Ectodermal cell (in vitro differentiated cells): ENCODE results near the gene SRMS.

Source experiments
- H3K27ac ChIP-seq: 2 replicates; pipeline ENCODE4 v1.7.0; 2013; ENCODE audit warnings: mild to moderate bottlenecking, low read depth, low read length; ENCODE audit not compliant: insufficient read depth, poor library complexity, severe bottlenecking
- H3K27me3 ChIP-seq: 2 replicates; pipeline ENCODE4 v1.7.0; 2013; ENCODE audit warnings: mild to moderate bottlenecking, low read length; ENCODE audit not compliant: insufficient read depth, control insufficient read depth, poor library complexity, severe bottlenecking
- H3K36me3 ChIP-seq: one replicate; pipeline ENCODE4 v1.7.0; 2013; ENCODE audit warnings: low read length; ENCODE audit not compliant: control insufficient read depth, insufficient read depth
- H3K4me1 ChIP-seq: one replicate; pipeline ENCODE4 v1.7.0; 2013; ENCODE audit warnings: low read length; ENCODE audit not compliant: control insufficient read depth, insufficient read depth
- H3K4me3 ChIP-seq: 2 replicates; pipeline ENCODE4 v1.7.0; 2013; ENCODE audit warnings: low read depth, low read length, control low read depth; ENCODE audit not compliant: insufficient read depth
- H3K9me3 ChIP-seq: 2 replicates; pipeline ENCODE4 v1.7.0; 2013; ENCODE audit warnings: mild to moderate bottlenecking, low read length, moderate library complexity; ENCODE audit not compliant: control insufficient read depth
- WGBS, 2 experiments: methylation state at CpG; one replicate each; pipeline ENCODE4 v1.1.7; 2013; ENCODE audit warnings: missing lambda C conversion rate in 2 of 2; 5-methylcytosine and 5-hydroxymethylcytosine counted together

Gene SRMS

DNA sequence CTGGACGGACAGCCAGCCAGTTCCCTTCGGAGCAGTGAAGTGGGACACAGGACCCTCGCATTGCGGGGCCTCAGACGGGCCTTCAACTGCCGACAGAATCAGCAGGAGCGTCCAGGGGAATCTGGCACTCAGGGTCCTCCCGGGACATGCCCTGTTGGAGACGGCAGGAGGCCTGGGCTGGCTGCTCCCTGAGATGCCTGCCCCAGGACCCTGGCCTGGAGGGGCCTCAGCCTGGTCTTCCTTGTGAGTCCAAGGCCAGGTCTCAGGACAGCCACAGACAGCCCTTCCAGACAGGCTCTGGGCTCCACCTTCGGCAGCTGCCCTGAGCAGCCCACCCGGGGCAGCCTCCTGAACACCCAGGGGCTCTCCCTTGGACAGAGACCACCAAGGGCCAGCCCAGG is 41.1 kb upstream of the SRMS start:
- Histone ChIP-seq H3K27ac (no peak overlapping the region), H3K4me3 (no peak overlapping the region), H3K36me3 (peaks cover 4% of the 10 kb centered on the region), H3K9me3 (no peaks in the 10 kb centered on the region), H3K27me3 (no peaks in the 10 kb centered on the region), H3K4me1 (no peaks in the 10 kb centered on the region)
- 95% methylated on average over 11 of the region's 11 CpGs for WGBS, 2 experiments

DNA sequence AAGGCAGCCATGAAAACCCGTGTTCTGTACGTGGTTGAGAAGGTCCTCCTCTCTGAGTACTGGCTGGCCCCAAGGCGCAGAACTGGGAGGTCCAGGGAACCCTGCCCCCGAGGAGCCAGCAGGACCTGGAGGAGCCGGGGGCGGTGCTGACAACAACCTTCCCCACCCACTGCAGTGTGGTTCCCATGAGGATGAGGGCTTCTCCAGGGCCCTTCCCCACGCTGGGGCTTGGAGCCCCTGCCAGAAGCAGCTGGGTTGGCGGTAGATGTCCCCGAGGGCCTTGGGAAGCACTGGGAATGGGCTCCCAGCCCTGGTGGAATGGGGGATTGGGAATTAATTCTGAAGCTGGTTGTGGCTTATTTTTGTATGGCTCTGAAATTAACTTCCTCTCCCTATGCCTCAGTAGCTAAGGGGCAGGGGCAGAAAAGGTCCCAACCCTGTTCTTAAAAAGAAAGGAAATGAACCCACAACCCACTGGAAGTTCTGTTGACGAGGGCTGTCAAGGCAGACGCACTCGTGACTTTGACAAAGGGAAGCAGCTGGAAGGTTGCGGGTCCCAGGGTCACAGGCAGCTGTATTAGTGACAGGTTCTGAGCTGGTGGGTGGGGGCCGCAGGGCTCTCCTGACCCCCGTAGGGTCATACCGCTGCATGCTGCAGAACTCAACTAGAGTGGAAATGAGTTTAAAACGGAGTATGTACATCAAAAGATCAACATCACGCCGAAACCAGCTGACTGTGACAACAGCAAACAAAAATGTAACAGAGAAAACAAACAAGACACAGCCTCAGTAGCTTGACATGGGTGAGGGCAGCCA is 40.4 kb upstream of the SRMS start:
- WGBS, 2 experiments = 87 to 88% methylated on average over 19 of the region's 19 CpGs
- H3K36me3 ChIP-seq = no peaks in the 10 kb centered on the region
- no peak overlapping the region for H3K27ac ChIP-seq

DNA sequence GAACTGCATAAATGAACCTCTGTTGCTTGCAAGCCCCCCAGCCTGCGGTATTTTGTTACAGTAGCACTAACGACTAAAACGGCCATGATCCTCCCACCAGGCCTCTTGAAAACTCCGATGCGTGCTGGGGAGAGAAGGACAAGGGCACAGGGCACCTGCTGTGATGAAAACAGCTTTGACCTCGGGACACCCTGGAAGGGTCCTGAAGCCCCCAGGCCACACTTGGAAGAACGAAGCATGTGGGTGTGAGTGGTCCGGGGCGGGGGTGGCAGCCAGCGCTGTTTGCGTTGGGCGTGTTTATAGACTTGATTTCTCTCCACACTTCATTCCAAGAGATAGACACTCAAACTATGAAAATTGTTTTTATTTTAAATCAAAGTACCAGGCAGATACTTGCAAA is 39.7 kb upstream of the SRMS start:
- Histone ChIP-seq H3K9me3 (no peaks in the 10 kb centered on the region), H3K27me3 (no peaks in the 10 kb centered on the region), H3K36me3 (no peaks in the 10 kb centered on the region), H3K4me1 (no peaks in the 10 kb centered on the region), H3K27ac (no peak overlapping the region), H3K4me3 (no peak overlapping the region)
- 92 to 94% methylated on average over 12 of the region's 12 CpGs for WGBS, 2 experiments

More for the DNA sequence above, 40.4 kb upstream of the SRMS start:
- H3K9me3 ChIP-seq = no peaks in the 10 kb centered on the region
- no peak overlapping the region for H3K4me3 ChIP-seq
- H3K4me1 ChIP-seq = no peaks in the 10 kb centered on the region
- H3K27me3 ChIP-seq = no peaks in the 10 kb centered on the region

DNA sequence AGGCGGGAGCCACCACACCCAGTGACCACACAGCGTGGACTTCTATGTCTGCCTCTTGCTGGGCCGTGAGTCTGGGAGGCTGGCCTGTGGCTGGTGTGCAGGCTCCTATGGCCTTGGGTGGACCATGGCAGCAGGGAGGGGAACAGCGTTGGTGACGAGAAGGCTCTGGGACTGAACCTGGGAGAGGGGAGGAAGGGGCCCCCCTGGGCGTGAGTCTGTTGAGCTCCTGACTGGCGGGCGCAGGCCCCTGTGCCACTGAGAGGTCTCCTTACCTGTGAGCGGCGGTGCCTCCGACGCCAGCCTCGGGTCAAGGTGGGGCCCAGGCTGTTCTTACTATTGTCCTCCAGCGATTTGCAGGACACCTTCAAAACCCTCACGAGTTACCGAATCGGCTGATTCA is 39.2 kb upstream of the SRMS start:
- Histone ChIP-seq H3K4me1 (no peaks in the 10 kb centered on the region), H3K4me3 (no peak overlapping the region), H3K27ac (no peak overlapping the region), H3K9me3 (no peaks in the 10 kb centered on the region), H3K27me3 (no peaks in the 10 kb centered on the region), H3K36me3 (no peaks in the 10 kb centered on the region)
- WGBS, 2 experiments = 93% methylated on average over 17 of the region's 17 CpGs

DNA sequence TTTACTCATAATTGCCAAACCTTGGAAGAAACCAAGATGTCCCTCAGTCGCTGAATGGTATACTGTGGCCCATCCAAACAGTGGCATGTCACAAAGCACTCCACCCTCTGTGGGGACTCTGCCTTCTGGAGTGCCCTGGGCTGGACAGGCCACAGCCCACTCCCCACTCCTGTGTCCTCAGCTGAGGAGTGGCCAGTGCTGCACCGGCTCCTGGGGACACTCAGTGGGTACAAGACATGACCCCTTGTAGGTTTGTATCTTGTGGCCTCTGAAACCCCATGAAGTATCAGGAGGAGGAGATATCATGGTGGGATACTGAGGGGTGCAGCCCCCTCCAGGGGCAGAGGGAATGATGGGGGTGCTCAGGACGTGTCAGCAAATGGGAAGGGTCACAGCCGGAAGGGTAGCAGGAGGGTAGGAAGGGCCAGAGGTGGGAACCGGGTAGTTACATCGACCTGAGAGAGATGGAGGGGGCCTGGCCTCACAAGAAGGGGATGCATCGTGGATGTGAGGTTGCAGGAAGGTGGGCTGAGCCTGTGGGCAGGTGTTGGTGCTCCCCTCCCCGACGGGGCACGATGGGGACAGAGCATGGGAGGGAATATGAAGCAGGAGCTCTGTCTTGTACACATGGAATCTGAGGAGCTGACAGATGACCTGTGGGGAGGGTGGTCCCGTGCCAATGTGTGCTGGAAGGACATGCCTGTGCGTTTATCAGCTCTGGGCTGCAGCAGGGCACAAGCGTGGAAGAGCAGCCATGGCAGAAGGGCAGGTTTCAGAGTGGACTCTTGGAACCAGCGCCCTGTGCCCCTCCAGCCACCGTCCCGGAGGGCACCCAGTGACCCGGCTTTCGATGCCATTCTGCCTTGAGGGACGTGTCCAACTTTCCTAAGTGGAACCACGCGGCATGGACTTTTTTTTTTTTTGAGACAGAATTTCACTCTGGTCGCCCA is 38.3 kb upstream of the SRMS start:
- Histone ChIP-seq H3K27me3 (no peaks in the 10 kb centered on the region), H3K27ac (no peak overlapping the region), H3K9me3 (no peaks in the 10 kb centered on the region), H3K36me3 (no peaks in the 10 kb centered on the region), H3K4me3 (no peak overlapping the region), H3K4me1 (no peaks in the 10 kb centered on the region)
- WGBS, 2 experiments = 89 to 92% methylated on average over 22 of the region's 22 CpGs

DNA sequence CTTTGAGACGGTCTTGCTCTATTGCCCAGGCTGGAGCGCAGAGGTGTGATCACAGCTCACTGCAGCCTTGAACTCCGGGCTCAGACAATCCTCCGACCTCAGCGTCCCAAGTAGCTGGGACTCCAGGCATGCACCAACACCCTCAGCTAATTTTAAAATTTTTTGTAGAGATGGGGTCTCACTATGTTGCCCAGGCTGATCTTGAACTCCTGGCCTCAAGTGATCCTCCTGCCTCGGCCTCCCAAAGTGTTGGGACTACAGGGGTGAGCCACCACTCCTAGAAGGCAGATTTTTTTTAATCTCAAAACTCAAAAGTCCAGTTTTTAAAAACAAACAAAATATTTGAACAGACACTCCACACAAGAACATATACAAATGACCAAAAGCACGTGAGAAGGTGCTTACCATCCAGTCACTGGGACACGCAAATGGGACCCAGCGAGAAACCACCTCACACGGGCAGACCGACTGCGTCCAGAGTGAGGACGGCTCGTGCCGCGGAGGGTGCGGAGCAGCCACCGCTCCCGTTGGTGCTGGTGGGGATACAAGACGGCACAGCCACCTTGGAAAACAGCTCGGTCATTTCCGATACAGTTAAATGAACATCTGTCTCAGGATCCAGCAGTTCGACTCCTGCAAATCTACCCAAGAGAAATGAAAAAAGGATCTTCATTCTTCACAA is 35.0 kb upstream of the SRMS start:
- Histone ChIP-seq H3K4me1 (no peaks in the 10 kb centered on the region), H3K27me3 (no peaks in the 10 kb centered on the region), H3K4me3 (no peak overlapping the region), H3K27ac (no peak overlapping the region), H3K36me3 (no peaks in the 10 kb centered on the region), H3K9me3 (no peaks in the 10 kb centered on the region)
- 90 to 92% methylated on average over 23 of the region's 23 CpGs for whole genome bisulfite sequencing, 2 experiments

DNA sequence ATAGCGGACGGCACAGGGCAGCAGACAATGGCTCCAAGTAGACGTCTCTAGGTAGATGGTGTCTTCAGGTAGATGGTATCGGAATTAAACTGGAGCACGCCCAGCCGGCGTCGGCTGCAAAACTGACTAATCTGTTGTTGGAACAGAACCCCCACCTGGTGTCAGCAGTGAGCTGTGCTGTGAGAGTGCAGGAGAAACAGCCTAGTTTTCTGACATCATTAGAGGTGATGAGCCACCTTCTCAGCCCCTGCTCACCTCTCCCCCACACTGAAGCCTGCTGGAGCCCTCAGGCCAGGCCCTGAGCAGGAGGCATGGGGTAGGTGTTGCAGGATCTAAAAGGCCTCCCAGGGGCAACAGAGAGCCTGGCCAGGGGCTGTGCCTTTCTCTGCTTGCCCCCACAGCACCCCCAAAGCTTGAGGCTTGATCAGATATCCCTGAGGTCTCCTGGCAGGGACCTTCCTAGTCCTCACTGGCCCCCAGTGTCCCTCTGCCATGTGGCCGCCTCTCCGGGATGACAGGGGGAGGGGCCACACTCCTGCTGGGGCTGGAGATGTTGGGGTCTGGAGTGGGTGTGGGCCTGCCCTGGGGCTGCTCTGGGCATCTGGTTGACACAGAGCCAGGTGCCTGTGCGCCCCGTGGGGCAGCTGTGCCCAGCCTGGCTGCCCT is 33.4 kb upstream of the SRMS start:
- H3K36me3 ChIP-seq = no peaks in the 10 kb centered on the region
- no peaks in the 10 kb centered on the region for H3K4me1 ChIP-seq
- 82 to 83% methylated on average over 12 of the region's 12 CpGs for WGBS, 2 experiments

DNA sequence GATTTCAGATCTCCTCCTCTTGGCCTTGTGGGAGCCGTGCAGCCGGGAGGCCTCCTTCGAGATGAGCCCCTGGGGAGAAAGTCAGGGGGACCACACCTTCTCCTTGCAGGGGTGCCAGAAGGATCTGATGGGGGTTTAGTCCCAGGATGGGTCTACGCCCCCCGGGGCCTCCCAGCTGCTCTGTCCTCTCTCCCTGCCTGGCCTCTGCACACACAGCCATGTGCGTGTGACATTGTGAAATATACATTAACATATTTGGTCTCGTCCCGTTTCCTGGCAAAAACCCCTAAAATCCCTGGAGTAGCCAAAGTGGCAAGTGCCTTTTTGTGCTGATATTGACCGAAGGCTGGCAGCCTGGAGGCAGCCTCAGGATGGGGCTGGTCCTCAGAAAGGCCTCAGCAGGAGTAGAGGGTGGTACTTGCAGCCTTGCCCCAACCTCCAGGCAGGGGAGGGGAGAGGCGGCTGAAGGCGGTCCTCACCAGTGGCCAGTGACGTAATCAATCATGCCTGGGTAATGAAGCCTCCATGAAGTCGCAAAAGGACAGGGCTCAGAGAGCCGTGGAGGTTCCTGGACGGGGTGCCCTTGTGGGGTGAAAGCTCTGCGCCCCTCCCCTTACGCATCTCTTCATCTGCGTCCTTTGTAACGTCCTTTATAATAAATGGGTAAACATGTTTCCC is 31.6 kb upstream of the SRMS start:
- Histone ChIP-seq H3K27me3 (no peaks in the 10 kb centered on the region), H3K4me1 (peaks cover 6% of the 10 kb centered on the region), H3K27ac (no peak overlapping the region), H3K9me3 (no peaks in the 10 kb centered on the region), H3K36me3 (no peaks in the 10 kb centered on the region), H3K4me3 (no peak overlapping the region)
- 91% methylated on average over 19 of the region's 19 CpGs for WGBS, 2 experiments

More for the DNA sequence above, 33.4 kb upstream of the SRMS start:
- Histone ChIP-seq H3K27ac (no peak overlapping the region), H3K9me3 (no peaks in the 10 kb centered on the region), H3K27me3 (no peaks in the 10 kb centered on the region), H3K4me3 (no peak overlapping the region)

DNA sequence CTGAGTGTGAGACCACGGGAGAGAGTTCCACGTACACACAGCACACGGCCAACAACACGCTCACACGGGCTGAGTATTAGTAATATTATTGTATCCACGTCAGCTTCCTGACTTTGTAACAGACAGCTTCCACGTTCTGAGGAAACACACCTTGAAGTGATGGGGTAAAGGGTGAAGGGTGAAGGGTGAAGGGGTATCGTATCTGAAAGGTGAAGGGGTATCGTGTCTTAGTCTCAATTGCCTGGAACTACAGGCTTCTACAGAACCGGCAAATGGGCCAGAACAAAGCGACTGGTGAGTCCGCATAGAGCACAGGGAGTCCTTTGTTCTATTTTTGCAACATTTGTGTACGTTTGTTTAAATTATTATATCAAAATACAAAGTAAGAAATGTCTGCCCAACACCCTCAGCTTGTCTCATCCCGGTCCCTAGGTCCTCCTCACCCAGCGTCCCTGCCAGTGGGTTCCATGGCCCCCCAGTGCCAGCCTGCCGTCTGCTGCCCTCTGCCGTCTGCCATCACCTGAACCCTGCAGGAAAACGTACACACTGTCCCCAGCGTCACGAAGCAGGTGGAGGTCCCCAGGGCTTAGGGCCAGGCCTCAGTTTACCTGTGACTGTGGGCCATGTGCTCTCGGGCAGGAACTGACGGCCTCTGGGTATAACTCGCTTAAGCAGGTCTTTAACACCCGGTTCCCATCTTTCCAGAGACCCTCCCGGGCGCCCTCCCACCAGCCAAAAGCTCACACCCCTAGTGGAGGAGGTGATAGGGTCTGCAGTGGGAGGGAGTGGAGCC is 30.9 kb upstream of the SRMS start:
- no peak overlapping the region for H3K27ac ChIP-seq
- H3K27me3 ChIP-seq = no peaks in the 10 kb centered on the region
- H3K36me3 ChIP-seq = no peaks in the 10 kb centered on the region
- H3K4me1 ChIP-seq = peaks cover 6% of the 10 kb centered on the region
- H3K9me3 ChIP-seq = no peaks in the 10 kb centered on the region
- 91 to 92% methylated on average over 26 of the region's 26 CpGs for WGBS, 2 experiments
- no peak overlapping the region for H3K4me3 ChIP-seq
